ENCODE data around the gene TUBGCP3.
"Not testable (repeated sequence)": the region's sequence is repeated elsewhere in the genome, so short reads cannot be mapped to it uniquely, and the experiment has no call there.

Gene TUBGCP3

GRCh38 chr13:112587764-112588489, at the start of gene TUBGCP3:
Gene TUBGCP3 (minus strand): TSS chr13:112588153. CDS start chr13:112587980, 173 bp downstream.
- peak; percentile 61 to 74 for DNase-seq (ENCODE audit: low read depth in 1 of 2, low spot score in 1 of 2)

DNA sequence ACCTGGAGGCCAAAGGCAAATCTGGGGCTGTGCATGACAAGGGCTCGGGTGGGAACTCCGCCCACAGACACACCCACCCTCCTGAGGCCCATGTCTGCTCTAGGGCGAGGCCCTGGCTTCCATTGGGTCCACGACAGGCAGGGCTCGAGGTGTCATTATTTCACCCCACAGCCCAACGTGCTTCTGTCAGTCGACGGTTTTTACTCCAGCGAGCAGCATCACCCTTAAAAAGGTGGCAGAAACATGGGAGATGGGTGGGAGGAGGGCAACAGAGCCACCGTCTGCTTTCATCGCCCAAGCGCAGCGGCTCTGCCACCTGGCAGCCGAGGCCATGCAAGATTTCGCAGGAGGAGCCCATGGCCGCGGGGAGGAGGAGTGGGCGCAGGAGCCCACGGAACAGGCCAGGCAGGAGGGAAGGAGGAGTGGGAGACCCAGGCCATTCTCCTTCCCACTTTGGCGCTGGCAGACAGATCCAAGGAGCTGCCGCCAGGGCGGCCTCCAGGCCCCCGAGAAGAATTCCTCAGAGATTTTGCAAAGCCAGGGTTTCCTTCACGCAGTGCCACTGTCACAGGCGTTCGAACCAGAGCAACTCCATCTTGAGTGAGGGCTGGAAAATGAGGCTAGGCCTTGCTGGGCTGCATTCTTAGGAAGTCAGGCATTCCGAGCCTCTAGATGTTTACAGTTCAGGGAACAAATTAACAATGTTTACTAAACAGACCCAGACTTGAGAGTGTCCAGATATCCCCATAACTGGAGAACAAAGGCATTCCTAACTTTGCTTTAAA, 49.3 kb upstream of the TUBGCP3 start:
- no peak for DNase-seq (ENCODE audit: low read depth in 1 of 2, low spot score in 1 of 2)

DNA sequence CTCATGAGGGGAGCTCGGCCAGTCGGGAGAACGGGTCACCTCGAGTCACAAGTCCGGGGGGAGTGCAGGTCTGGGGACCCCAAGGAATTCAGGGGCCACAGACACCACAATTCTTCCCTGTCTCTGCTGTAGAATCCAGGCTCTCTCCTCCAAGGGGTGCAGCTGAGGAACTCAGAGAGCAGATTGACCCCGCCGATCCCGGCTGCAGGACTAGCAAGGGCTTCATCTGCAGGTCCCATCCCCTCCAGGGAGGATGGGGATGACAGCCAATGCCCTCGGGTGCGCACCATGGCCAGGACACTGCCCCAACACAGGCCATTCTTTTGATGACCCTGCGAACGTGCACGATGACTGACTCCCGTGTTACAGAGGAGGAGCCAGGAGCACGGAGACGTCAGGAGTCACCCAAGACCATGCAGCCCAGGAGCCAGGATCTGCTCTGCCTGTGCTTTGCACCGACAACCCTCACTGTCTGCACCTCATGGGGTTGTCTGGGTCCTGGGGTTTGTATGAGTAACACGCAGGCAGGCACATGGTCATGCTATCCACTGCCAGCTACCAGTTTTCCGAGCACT, 48.5 kb upstream of the TUBGCP3 start:
- DNase-seq (ENCODE audit: low read depth in 1 of 2, low spot score in 1 of 2): no peak

GRCh38 chr13:112635323-112635722, 47.4 kb upstream of the TUBGCP3 start:
- DNase-seq (ENCODE audit: low read depth in 1 of 2, low spot score in 1 of 2): no peak

DNA sequence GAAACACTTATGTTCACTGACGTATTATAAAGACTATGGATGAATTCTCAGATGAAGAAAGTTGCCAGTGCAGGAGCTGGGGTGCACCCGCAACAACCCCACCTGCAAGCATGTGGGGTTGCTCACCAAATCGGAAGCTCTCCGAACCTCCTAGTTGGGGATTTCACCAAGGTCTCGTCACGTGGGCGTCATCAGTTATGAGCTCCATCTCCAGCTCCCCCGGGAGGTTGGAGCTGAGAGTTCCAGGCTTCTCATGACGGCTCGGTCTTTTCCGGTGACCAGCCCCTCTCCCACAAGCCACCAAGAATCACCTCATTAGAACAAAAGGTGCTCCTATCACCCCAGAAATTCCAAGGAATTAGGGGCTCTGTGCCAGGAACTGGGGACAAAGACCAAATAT, 46.1 kb upstream of the TUBGCP3 start:
- DNase-seq (ENCODE audit: low read depth in 1 of 2, low spot score in 1 of 2): no peak

DNA sequence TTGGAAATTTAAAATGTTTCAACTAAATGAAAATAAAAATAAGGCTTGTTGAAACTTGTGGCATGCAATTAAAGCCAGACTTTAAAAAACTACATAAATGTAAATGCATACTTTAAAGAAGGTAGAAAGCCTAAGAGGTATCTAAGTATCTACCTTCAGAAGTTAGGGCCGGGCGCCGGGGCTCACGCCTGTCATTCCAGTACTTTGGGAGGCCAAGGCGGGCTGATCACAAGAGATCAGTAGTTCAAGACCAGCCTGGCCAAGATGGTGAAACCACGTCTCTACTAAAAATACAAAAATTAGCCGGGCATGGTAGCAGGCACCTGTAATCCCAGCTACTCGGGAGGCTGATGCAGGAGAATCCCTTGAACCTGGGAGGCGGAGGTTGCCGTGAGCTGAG, 42.3 kb upstream of the TUBGCP3 start:
- not testable (repeated sequence) for DNase-seq (ENCODE audit: low read depth in 1 of 2, low spot score in 1 of 2)

- DNase-seq (ENCODE audit: low read depth in 1 of 2, low spot score in 1 of 2): no peak
Measured at GRCh38 chr13:112629161-112629560, 41.2 kb upstream of the TUBGCP3 start.

DNA sequence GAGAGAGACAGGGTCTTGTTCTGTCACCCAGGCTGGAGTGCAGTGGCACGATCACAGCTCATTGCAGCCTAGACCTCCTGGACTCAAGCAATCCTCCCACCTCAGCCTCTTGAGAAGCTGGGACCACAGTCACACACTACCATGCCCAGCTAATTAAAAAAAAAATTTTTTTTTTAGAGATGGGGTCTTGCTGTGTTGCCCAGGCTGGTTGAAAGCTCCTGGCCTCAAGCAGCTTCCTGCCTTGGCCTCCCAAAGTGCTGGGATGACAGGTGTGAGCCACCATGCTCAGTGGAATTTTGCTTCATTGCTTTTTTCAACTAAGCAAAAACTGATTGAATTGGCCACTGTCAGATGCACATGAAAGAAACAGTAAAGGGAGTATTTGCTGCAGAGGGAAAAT, 39.7 kb upstream of the TUBGCP3 start:
- DNase-seq (ENCODE audit: low read depth in 1 of 2, low spot score in 1 of 2): not testable (repeated sequence)

DNA sequence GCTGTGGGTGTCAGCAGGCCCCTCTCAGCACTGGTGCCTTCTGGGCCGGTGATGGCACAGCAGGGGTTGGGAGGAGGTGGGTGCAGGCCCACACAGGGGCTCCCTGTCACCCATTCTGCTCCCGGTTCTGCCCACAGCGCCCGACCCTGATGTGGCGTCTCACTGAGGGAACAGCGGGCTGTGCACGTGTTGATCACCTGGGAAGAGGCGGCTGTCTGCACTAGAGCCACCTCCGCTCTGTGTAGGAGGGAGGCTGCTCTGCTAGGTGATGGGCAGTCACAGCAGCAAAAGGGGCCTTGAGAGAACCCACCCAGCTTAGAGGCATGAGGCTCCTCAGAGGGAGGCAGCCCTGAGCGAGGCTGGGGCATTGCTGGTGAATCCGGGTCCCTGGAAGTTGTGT, 39.2 kb upstream of the TUBGCP3 start:
- DNase-seq (ENCODE audit: low read depth in 1 of 2, low spot score in 1 of 2): no peak

- no peak for DNase-seq (ENCODE audit: low read depth in 1 of 2, low spot score in 1 of 2)
Measured at GRCh38 chr13:112626761-112627160, 38.8 kb upstream of the TUBGCP3 start.

- no peak for DNase-seq (ENCODE audit: low read depth in 1 of 2, low spot score in 1 of 2)
Measured at GRCh38 chr13:112626124-112626523, 38.2 kb upstream of the TUBGCP3 start.

DNA sequence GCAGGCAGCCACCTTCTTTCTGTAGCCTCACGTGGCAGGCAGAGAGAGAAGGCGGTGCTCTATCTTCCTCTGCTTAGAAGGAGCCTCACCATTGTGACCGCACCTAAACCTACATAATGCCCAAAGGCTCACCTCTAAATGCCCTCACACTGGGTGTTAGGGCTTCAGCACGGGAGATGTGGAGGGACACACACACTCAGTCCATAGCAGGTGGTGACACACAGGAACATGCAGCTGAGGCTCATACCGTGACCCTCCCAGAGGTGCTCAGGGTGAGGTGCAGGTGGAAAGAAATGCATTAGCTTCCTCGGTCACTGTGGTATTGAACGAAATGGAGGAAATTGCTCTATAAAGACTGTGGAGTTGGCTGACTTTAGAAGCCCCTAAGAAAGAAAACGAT, 37.7 kb upstream of the TUBGCP3 start:
- no peak for DNase-seq (ENCODE audit: low read depth in 1 of 2, low spot score in 1 of 2)

GRCh38 chr13:112624602-112625430, 36.9 kb upstream of the TUBGCP3 start:
- no peak for DNase-seq (ENCODE audit: low read depth in 1 of 2, low spot score in 1 of 2)

- DNase-seq (ENCODE audit: low read depth in 1 of 2, low spot score in 1 of 2): no peak
Measured at GRCh38 chr13:112624040-112624439, 36.1 kb upstream of the TUBGCP3 start.

DNA sequence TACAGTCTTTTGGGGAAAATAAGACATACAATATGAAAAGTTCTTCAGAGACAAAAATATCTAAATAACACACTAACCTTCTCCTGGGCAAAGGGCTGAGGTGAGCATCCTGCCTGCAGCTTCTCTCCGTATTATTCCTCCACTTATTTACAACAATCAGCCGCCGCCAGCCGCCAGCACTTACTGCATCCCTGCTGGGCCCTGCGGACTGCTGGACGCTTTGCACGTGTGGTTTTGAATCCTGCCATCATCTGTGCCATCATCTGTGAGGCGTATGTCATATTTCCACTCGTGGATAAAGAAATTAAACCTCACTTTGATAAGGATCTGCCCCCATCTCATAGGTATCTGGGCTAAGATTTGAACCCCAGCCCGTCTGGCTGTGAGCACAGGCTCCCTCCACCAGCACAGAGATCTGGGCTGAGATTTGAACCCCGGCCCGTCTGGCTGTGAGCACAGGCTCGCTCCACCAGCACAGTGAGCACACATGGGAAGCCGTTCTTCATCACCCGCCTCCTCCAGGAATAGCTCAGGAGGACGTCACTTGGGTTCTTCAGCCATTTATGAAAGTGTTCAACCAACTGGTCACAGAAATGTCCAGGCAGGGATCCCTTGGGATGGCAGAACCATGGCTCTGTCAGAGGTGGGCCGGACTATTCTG, 35.2 kb upstream of the TUBGCP3 start:
- no peak for DNase-seq (ENCODE audit: low read depth in 1 of 2, low spot score in 1 of 2)

GRCh38 chr13:112622375-112622774, 34.4 kb upstream of the TUBGCP3 start:
- no peak for DNase-seq (ENCODE audit: low read depth in 1 of 2, low spot score in 1 of 2)

GRCh38 chr13:112619730-112620631, 32.0 kb upstream of the TUBGCP3 start:
- no peak for DNase-seq (ENCODE audit: low read depth in 1 of 2, low spot score in 1 of 2)

GRCh38 chr13:112618501-112618900, 30.5 kb upstream of the TUBGCP3 start:
- no peak for DNase-seq (ENCODE audit: low read depth in 1 of 2, low spot score in 1 of 2)

GRCh38 chr13:112617754-112618375, 29.9 kb upstream of the TUBGCP3 start:
- DNase-seq (ENCODE audit: low read depth in 1 of 2, low spot score in 1 of 2): no peak

Data from activated CD4-positive, alpha-beta T cell treated with anti-CD3 and anti-CD28 coated beads, Interleukin-2, amount 50 U/mL, for 24 hours (primary cell).